PC-3 (cell line): ENCODE data around the gene GAS2.

ENCODE experiments used
- EZH2phosphoT487 ChIP-seq: fragments of 300-600 bp; sonication (generic); IDR thresholded peaks from 2 replicates; pipeline ENCODE4 v1.6.1; 2018; ENCODE audit warnings: mild to moderate bottlenecking, antibody characterized with exemption, low read length, borderline replicate concordance
- TF ChIP-seq, protein P1 (sequence below): fragments of 300-600 bp; sonication (generic); conservative IDR thresholded peaks from 2 replicates; pipeline ENCODE4 v1.5.1; 2017; ENCODE audit warnings: antibody characterized with exemption, low read depth, mild to moderate bottlenecking, low read length

DNA sequence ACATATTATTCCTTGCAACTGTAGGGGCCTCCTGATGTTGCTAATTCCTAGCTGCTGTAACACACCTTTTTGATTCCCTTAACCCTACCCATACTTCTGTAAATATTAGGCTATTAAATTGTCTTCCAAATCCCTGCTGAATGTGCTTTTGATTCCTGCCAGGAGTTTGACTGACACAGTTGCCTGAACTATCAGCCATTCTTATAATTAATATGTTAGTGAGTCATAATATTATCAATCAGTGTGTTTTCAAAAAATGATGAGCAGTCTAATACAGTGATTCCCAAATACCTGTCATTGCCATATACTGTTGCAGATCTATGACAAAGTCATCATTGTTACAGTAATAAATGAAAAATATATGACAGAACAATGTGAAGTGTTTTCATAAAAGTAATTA, 24.9 kb upstream of the GAS2 start:
- TF ChIP-seq, protein P1, sequence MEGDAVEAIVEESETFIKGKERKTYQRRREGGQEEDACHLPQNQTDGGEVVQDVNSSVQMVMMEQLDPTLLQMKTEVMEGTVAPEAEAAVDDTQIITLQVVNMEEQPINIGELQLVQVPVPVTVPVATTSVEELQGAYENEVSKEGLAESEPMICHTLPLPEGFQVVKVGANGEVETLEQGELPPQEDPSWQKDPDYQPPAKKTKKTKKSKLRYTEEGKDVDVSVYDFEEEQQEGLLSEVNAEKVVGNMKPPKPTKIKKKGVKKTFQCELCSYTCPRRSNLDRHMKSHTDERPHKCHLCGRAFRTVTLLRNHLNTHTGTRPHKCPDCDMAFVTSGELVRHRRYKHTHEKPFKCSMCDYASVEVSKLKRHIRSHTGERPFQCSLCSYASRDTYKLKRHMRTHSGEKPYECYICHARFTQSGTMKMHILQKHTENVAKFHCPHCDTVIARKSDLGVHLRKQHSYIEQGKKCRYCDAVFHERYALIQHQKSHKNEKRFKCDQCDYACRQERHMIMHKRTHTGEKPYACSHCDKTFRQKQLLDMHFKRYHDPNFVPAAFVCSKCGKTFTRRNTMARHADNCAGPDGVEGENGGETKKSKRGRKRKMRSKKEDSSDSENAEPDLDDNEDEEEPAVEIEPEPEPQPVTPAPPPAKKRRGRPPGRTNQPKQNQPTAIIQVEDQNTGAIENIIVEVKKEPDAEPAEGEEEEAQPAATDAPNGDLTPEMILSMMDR: no peak
- no peak for TF ChIP-seq EZH2phosphoT487
